Measurements from ENCODE around the gene RAB5B.

RAB5B gene

GRCh38 chr12:56042843-56043242 is 69.0 kb downstream of the RAB5B start:
- Histone ChIP-seq H3K36me3 (ENCODE audit: control insufficient read depth, insufficient read depth, low read length) (no peaks in the 10 kb centered on the region), H2AFZ (no peak overlapping the region), H3K9me3 (ENCODE audit: control insufficient read depth, low read length) (no peaks in the 10 kb centered on the region), H3K4me3 (ENCODE audit: low read depth, low read length) (peak overlapping the region; percentile 96), H3K79me2 (peaks cover 17% of the 10 kb centered on the region), H3K4me1 (peaks cover 9% of the 10 kb centered on the region), H3K27me3 (ENCODE audit: control insufficient read depth, insufficient read depth, low read length) (no peaks in the 10 kb centered on the region), H3K27ac (peak overlapping the region; percentile 99), H3K9ac (no peak overlapping the region), H3K4me2 (ENCODE audit: low read length) (peak overlapping the region; percentile 75)
- TF ChIP-seq CTCF (IDR thresholded peaks at IDR 0.05) = no peak

Measured in parathyroid adenoma (tissue), 2 donors.